T follicular helper cell (primary cell): ENCODE results near the gene SOS1.
"Not testable (repeated sequence)": the region's sequence is repeated elsewhere in the genome, so short reads cannot be mapped to it uniquely, and the experiment has no call there.

Experiments
- DNase-seq: peaks from one replicate; pipeline ENCODE4 v3.0.0-alpha.2; 2020; ENCODE audit warnings: low read depth

SOS1 gene

GRCh38 chr2:39138837-39139211 is 18.0 kb upstream of the SOS1 start:
- no peak for DNase-seq

- DNase-seq = not testable (repeated sequence)
Measured at GRCh38 chr2:39138187-39138836, 17.5 kb upstream of the SOS1 start.

GRCh38 chr2:39136799-39137198 is 15.9 kb upstream of the SOS1 start:
- DNase-seq = no peak

- no peak for DNase-seq
Measured at GRCh38 chr2:39135690-39136259, 14.9 kb upstream of the SOS1 start.

- no peak for DNase-seq
Measured at GRCh38 chr2:39133215-39133851, 12.5 kb upstream of the SOS1 start.

GRCh38 chr2:39128919-39129391 is 8.1 kb upstream of the SOS1 start:
- DNase-seq = no peak

- DNase-seq = no peak
Measured at GRCh38 chr2:39127973-39128372, 7.1 kb upstream of the SOS1 start.

- no peak for DNase-seq
Measured at GRCh38 chr2:39124746-39125057, 3.9 kb upstream of the SOS1 start.

GRCh38 chr2:39124000-39124745 is 3.3 kb upstream of the SOS1 start:
- peak; percentile 94 for DNase-seq

GRCh38 chr2:39123436-39123999 is 2.7 kb upstream of the SOS1 start:
- DNase-seq = no peak

- DNase-seq = no peak
Measured at GRCh38 chr2:39121523-39122063, 742 bp upstream of the SOS1 start.

- no peak for DNase-seq
Measured at GRCh38 chr2:39120521-39120770, 405 bp downstream of the SOS1 start.

- DNase-seq = peak; percentile 30
Measured at GRCh38 chr2:39119732-39120520, 925 bp downstream of the SOS1 start.

GRCh38 chr2:39118786-39119499 is 1.9 kb downstream of the SOS1 start:
- no peak for DNase-seq

- DNase-seq = no peak
Measured at GRCh38 chr2:39115556-39115955, 5.3 kb downstream of the SOS1 start.

GRCh38 chr2:39114771-39115170 is 6.1 kb downstream of the SOS1 start:
- no peak for DNase-seq

GRCh38 chr2:39109537-39109936 is 11.3 kb downstream of the SOS1 start:
- DNase-seq = no peak

GRCh38 chr2:39108377-39108776 is 12.5 kb downstream of the SOS1 start:
- no peak for DNase-seq

GRCh38 chr2:39107724-39108273 is 13.1 kb downstream of the SOS1 start:
- DNase-seq = no peak

GRCh38 chr2:39107156-39107555 is 13.7 kb downstream of the SOS1 start:
- no peak for DNase-seq
